Thoracic aorta (tissue), 2 donors: ENCODE measurements around the gene MMP28. TPM values are rescaled to one million over a fixed set of nuclear protein-coding genes. Genes with fewer than 3 reads are reported as not detected.
A peak's percentile ranks its signal among the peaks of the same experiment; 100 is the strongest.

Experiments used
- ATAC-seq: fragments of 150-250 bp; one replicate; pipeline ENCODE4 v1.8.0; 2017; ENCODE audit warnings: low read depth; ENCODE audit not compliant: insufficient number of reproducible peaks, low FRiP score
- DNase-seq: peaks from one replicate; pipeline ENCODE4 v3.0.0-alpha.2; 2020; ENCODE audit warnings: low spot score
- H3K27ac ChIP-seq, 2 donors: fragments of 200-600 bp; sonication (generic); 1 replicate in 1 of 2; 2 replicates in 1 of 2; pipeline ENCODE4 v1.5.1; 2016; ENCODE audit warnings: mild to moderate bottlenecking in 2 of 2, moderate library complexity in 2 of 2
- H3K27me3 ChIP-seq: fragments of 200-600 bp; sonication (generic); replicated peaks from 2 replicates; pipeline ENCODE4 v1.6.0; 2016; ENCODE audit warnings: mild to moderate bottlenecking; ENCODE audit not compliant: insufficient read depth
- H3K36me3 ChIP-seq: fragments of 200-600 bp; sonication (generic); one replicate; pipeline ENCODE4 v1.5.1; 2016
- H3K4me1 ChIP-seq, 2 donors: fragments of 200-600 bp; sonication (generic); 1 replicate in 1 of 2; 2 replicates in 1 of 2; pipeline versions ENCODE4 v1.5.1 to v1.6.0; 2016; ENCODE audit warnings: low read depth in 2 of 2, mild to moderate bottlenecking in 1 of 2; ENCODE audit not compliant: control insufficient read depth in 1 of 2
- H3K4me3 ChIP-seq: fragments of 200-600 bp; sonication (generic); 2 replicates; pipeline ENCODE4 v1.5.1; 2016; ENCODE audit warnings: mild to moderate bottlenecking
- H3K9me3 ChIP-seq: fragments of 200-600 bp; sonication (generic); 2 replicates; pipeline ENCODE4 v1.5.1; 2016
- total RNA-seq, 2 donors: library from RNA; depleted of rRNA; stranded (reverse); fragments of >200 nt; gene quantifications; one replicate each; pipeline versions ENCODE4 v1.1.0 to v1.2.3, GENCODE V29; 2016
- TF ChIP-seq, protein P1 (sequence below): fragments of 200-600 bp; sonication (generic); IDR thresholded peaks from one replicate; pipeline ENCODE4 v1.5.1; 2019; ENCODE audit warnings: antibody characterized with exemption

The MMP28 gene
- total RNA-seq, 2 donors from 2014 or later: 4.8 to 18.5 TPM

DNA sequence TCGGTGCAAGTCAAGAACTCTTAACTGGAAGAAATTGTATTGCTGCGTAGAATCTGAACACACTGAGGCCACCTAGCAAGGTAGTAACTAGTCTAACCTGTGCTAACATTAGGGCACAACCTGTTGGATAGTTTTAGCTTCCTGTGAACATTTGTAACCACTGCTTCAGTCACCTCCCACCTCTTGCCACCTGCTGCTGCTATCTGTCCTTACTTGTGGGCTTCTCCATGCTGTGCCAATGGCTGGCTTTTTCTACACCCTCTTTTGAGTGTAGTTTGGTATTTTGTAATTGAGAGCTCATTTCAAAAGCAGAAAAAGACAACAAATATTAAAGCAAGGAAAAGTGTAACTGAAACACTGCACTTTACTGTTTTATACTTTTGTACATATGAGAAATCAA lies 71.7 kb downstream of the MMP28 start:
- Histone ChIP-seq H3K36me3 (peaks cover 18% of the 10 kb centered on the region), H3K27ac (no peak overlapping the region), H3K9me3 (no peaks in the 10 kb centered on the region), H3K4me1 (peaks cover 0 to 18% of the 10 kb centered on the region in 2 donors), H3K27me3 (no peaks in the 10 kb centered on the region), H3K4me3 (no peak overlapping the region)
- no peak for DNase-seq
- TF ChIP-seq, protein P1, sequence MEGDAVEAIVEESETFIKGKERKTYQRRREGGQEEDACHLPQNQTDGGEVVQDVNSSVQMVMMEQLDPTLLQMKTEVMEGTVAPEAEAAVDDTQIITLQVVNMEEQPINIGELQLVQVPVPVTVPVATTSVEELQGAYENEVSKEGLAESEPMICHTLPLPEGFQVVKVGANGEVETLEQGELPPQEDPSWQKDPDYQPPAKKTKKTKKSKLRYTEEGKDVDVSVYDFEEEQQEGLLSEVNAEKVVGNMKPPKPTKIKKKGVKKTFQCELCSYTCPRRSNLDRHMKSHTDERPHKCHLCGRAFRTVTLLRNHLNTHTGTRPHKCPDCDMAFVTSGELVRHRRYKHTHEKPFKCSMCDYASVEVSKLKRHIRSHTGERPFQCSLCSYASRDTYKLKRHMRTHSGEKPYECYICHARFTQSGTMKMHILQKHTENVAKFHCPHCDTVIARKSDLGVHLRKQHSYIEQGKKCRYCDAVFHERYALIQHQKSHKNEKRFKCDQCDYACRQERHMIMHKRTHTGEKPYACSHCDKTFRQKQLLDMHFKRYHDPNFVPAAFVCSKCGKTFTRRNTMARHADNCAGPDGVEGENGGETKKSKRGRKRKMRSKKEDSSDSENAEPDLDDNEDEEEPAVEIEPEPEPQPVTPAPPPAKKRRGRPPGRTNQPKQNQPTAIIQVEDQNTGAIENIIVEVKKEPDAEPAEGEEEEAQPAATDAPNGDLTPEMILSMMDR: no peak
- ATAC-seq: no peak

DNA sequence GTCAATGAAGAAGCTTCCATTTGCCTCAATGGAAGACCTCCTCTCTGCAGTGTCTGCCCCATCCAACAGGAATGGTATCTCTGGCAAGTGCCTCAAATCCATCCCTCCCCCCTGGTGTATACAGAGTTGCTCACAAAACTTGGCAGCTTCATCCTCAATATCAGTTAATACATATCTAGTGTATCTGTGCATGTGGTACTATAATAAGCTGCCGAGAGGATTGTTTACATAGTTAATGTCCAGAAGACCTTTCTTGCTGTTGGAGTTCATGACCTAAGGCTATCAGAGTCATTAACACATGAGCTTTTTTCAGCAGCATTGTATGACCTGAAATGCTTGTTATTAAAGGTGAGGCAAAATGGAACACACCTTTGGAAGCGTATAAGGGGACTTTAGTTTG lies 78.0 kb downstream of the MMP28 start:
- H3K4me3 ChIP-seq: no peak overlapping the region
- H3K9me3 ChIP-seq: no peaks in the 10 kb centered on the region
- TF ChIP-seq, protein P1: no peak
- no peak for ATAC-seq
- no peak for DNase-seq
- H3K36me3 ChIP-seq: no peaks in the 10 kb centered on the region
- H3K4me1 ChIP-seq: peaks cover 37 to 57% of the 10 kb centered on the region in 2 donors
- peak overlapping the region; percentile 76 to 84 for H3K27ac ChIP-seq
- no peaks in the 10 kb centered on the region for H3K27me3 ChIP-seq

DNA sequence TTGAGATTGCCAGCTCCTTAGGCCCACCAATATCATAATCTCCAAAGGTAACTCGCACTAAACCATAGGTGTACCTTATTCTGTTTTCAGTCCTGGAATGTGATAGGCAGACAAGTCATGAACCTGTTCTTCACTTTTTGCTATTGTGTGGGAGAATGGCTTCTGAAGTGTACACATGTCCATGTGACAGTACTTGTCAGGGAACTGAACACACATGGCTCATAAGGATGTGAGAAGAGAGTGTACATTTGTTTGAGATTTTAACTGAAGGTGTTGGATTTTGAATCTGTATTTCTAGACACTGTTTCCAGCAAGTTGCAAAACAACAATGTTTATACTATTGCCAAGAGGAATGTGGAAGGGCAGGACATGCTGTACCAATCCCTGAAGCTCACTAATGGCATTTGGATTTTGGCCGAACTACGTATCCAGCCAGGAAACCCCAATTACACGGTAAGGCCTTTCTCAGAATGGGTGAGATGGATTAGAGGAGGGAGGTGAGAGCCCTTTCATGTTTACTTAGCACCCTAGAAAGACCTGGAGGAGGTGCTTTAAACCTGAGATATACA lies 78.5 kb downstream of the MMP28 start:
- no peak for DNase-seq
- Histone ChIP-seq H3K36me3 (no peaks in the 10 kb centered on the region), H3K4me1 (peaks cover 41 to 62% of the 10 kb centered on the region in 2 donors), H3K4me3 (no peak overlapping the region), H3K9me3 (no peaks in the 10 kb centered on the region), H3K27ac (peak overlapping the region; percentile 76 to 84), H3K27me3 (no peaks in the 10 kb centered on the region)
- TF ChIP-seq, protein P1: no peak
- peak; percentile 68 for ATAC-seq

DNA sequence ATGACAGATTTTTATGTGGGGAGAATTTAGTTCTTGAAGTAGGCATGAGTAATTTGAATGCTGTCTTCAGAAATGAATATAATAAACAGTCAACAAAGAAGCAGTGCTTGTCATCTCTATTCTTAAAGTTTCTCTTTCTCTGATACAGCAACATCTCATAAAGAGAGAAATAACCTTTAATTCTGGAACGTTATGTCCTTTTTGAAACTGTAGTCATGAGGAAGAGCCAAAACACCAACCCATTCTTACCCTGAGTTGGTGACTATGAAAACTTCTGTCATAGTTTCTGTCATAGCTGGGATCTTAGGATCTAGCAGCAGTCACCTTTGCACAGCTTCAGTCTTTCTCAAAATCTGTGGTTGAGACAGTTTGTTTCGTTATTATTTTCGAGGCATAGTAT lies 79.3 kb downstream of the MMP28 start:
- ATAC-seq (no peak), DNase-seq (no peak)
- no peaks in the 10 kb centered on the region for H3K9me3 ChIP-seq
- no peaks in the 10 kb centered on the region for H3K27me3 ChIP-seq
- H3K4me1 ChIP-seq: peaks cover 42 to 67% of the 10 kb centered on the region in 2 donors
- H3K27ac ChIP-seq: peak overlapping the region; percentile 76 to 84
- TF ChIP-seq, protein P1: no peak
- H3K4me3 ChIP-seq: no peak overlapping the region
- H3K36me3 ChIP-seq: no peaks in the 10 kb centered on the region

Other genes starting within 250 kb of the MMP28 start
- not detected for gene SLFN14, start 234.8 kb downstream of the MMP28 start, total RNA-seq
- gene PEX12, start 217.1 kb downstream of the MMP28 start, total RNA-seq: 1 to 10 TPM; 1.1 to 2.8 TPM
- 10 to 100 TPM; 44.5 to 68.3 TPM for gene AP2B1, start 208.3 kb downstream of the MMP28 start, total RNA-seq
- 10 to 100 TPM in 1 of 2 donors, 1 to 10 TPM in 1; 2.4 to 24.1 TPM for gene RASL10B, start 64.0 kb downstream of the MMP28 start, total RNA-seq
- gene GAS2L2, start 42.4 kb downstream of the MMP28 start, total RNA-seq: not detected
- not detected for gene C17orf50, start 34.8 kb downstream of the MMP28 start, total RNA-seq
- gene TAF15, start 13.8 kb upstream of the MMP28 start, total RNA-seq: 10 to 100 TPM; 35.7 to 91.1 TPM
- not detected for gene HEATR9, start 73.2 kb upstream of the MMP28 start, total RNA-seq
- gene CCL5, start 84.7 kb upstream of the MMP28 start, total RNA-seq: 1 to 10 TPM; 6.2 to 7.1 TPM
- gene RDM1, start 135.1 kb upstream of the MMP28 start, total RNA-seq: not detected
- not detected for gene LYZL6, start 148.1 kb upstream of the MMP28 start, total RNA-seq
- gene CCL16, start 185.9 kb upstream of the MMP28 start, total RNA-seq: not detected
- gene CCL14, start 191.1 kb upstream of the MMP28 start, total RNA-seq: 10 to 100 TPM; 19.5 to 33.4 TPM
- not detected for gene CCL15, start 205.9 kb upstream of the MMP28 start, total RNA-seq
- gene CCL23, start 222.3 kb upstream of the MMP28 start, total RNA-seq: not detected